OCI-LY1 (cell line): Measurements from ENCODE around the gene SERGEF.

ENCODE experiments used
- CTCF ChIP-seq: fragments of 200-600 bp; sonication (generic), shearing (Covaris generic); IDR thresholded peaks from 2 replicates; pipeline ENCODE4 v1.5.1; 2017; ENCODE audit warnings: mild to moderate bottlenecking, antibody characterized with exemption, low read length, moderate library complexity, mixed read lengths
- EZH2 ChIP-seq: fragments of 200-600 bp; sonication (generic), shearing (Covaris generic); IDR thresholded peaks from 2 replicates; pipeline ENCODE4 v1.8.0; 2017; ENCODE audit warnings: borderline replicate concordance, mixed run types, mild to moderate bottlenecking, antibody characterized with exemption, low read length, moderate library complexity, mixed read lengths

GRCh38 chr11:17753153-17753552 is 259.7 kb downstream of the SERGEF start:
- TF ChIP-seq CTCF = no peak
- no peak for TF ChIP-seq EZH2
